H1 (cell line): ENCODE data around the gene POFUT2. TPM values are rescaled to one million over a fixed set of nuclear protein-coding genes. Genes with fewer than 3 reads are reported as not detected.

Source experiments
- CTCF ChIA-PET: fragments of 300-600 bp; sonication (Branson Sonifier 250); formaldehyde crosslinking; loops from one replicate; lab custom pipeline; 2021; ENCODE audit not compliant: partially characterized antibody; lab: Charles Lee
- POLR2A ChIA-PET: fragments of 300-600 bp; sonication (Branson Sonifier 250); formaldehyde crosslinking; loops from one replicate; lab custom pipeline; 2021; ENCODE audit warnings: inconsistent platforms; ENCODE audit not compliant: partially characterized antibody; lab: Charles Lee
- DNase-seq, 2 experiments: peaks; one replicate each; pipeline versions ENCODE4 v3.0.0 to v3.0.0-alpha.2; 2010 to 2022; ENCODE audit warnings: low spot score in 2 of 2, low read depth in 1 of 2, mixed read lengths in 1 of 2
- FAIRE-seq: peaks from 2 replicates; lab custom pipeline; 2011; peaks lifted over from hg19 to GRCh38; lab: Jason Lieb, UNC
- H2AFZ ChIP-seq: 2 replicates; pipeline ENCODE4 v1.8.1; 2012; ENCODE audit warnings: low read length, inconsistent platforms
- H2AK5ac ChIP-seq: 2 replicates; pipeline ENCODE4 v1.6.1; 2013; ENCODE audit warnings: low read depth, low read length
- H2BK120ac ChIP-seq: replicated peaks from 2 replicates; pipeline ENCODE3; 2013; ENCODE audit warnings: low read depth, low read length, inconsistent platforms
- H2BK12ac ChIP-seq: 2 replicates; pipeline ENCODE4 v1.6.1; 2013; ENCODE audit warnings: low read depth, low read length
- H2BK15ac ChIP-seq: 2 replicates; pipeline ENCODE4 v1.6.1; 2013; ENCODE audit warnings: low read length
- H2BK20ac ChIP-seq: 2 replicates; pipeline ENCODE4 v1.6.1; 2013; ENCODE audit warnings: low read length
- H2BK5ac ChIP-seq: 2 replicates; pipeline ENCODE4 v1.6.1; 2013; ENCODE audit warnings: low read depth, low read length
- H3K14ac ChIP-seq: 2 replicates; pipeline ENCODE4 v1.6.1; 2013; ENCODE audit warnings: inconsistent platforms; ENCODE audit not compliant: insufficient read length
- H3K18ac ChIP-seq: 2 replicates; pipeline ENCODE4 v1.6.1; 2013; ENCODE audit warnings: low read length; ENCODE audit errors: extremely low read depth
- H3K23ac ChIP-seq: 2 replicates; pipeline ENCODE4 v1.6.1; 2013; ENCODE audit warnings: inconsistent platforms; ENCODE audit not compliant: insufficient read length
- H3K23me2 ChIP-seq: 2 replicates; pipeline ENCODE4 v1.6.1; 2013; ENCODE audit warnings: low read depth, low read length
- H3K27ac ChIP-seq: 2 replicates; pipeline ENCODE4 v1.6.1; 2011; ENCODE audit warnings: low read depth, low read length, inconsistent platforms
- H3K27me3 ChIP-seq, 4 experiments: replicated peaks in 1 of 4; 1 replicate in 1 of 4; 2 replicates in 3 of 4; pipeline versions ENCODE4 v1.6.1 to v1.8.1; 2011 to 2013; ENCODE audit warnings: low read length in 3 of 4, mild to moderate bottlenecking in 3 of 4, inconsistent platforms in 2 of 4, mixed read lengths in 2 of 4, moderate library complexity in 1 of 4; ENCODE audit not compliant: control insufficient read depth in 3 of 4, insufficient read depth in 3 of 4; ENCODE audit errors: extremely low read depth in 1 of 4
- H3K36me3 ChIP-seq, 4 experiments: 2 replicates each; pipeline versions ENCODE4 v1.6.1 to v1.8.1; 2011 to 2013; ENCODE audit warnings: mild to moderate bottlenecking in 4 of 4, low read length in 3 of 4, moderate library complexity in 2 of 4, control low read depth in 1 of 4, inconsistent platforms in 1 of 4; ENCODE audit not compliant: insufficient read depth in 4 of 4, control insufficient read depth in 2 of 4
- H3K4ac ChIP-seq: replicated peaks from 2 replicates; pipeline ENCODE3; 2013; ENCODE audit warnings: low read length, low read depth, mixed read lengths, inconsistent platforms; ENCODE audit not compliant: insufficient read length
- H3K4me1 ChIP-seq, 4 experiments: replicated peaks in 1 of 4; 1 replicate in 1 of 4; 2 replicates in 3 of 4; pipeline versions ENCODE4 v1.6.1 to v1.8.1; 2011 to 2013; ENCODE audit warnings: low read length in 3 of 4, inconsistent platforms in 2 of 4, mixed read lengths in 1 of 4; ENCODE audit not compliant: insufficient read depth in 4 of 4, control insufficient read depth in 3 of 4
- H3K4me2 ChIP-seq, 2 experiments: 2 replicates each; pipeline versions ENCODE4 v1.6.1 to v1.8.1; 2011 to 2013; ENCODE audit warnings: low read depth in 2 of 2, low read length in 2 of 2, control low read depth in 1 of 2, inconsistent platforms in 1 of 2, mild to moderate bottlenecking in 1 of 2; ENCODE audit not compliant: insufficient read depth in 1 of 2
- H3K4me3 ChIP-seq, 4 experiments: fragments of 200-600, 300-600 bp in 1 of 4; sonication (generic), shearing (Covaris generic), sonication (Bioruptor Twin) in 1 of 4; 2 replicates each; pipeline versions ENCODE4 v1.5.1 to v1.8.1; 2011 to 2016; ENCODE audit warnings: low read length in 4 of 4, low read depth in 3 of 4, control low read depth in 2 of 4, inconsistent platforms in 2 of 4, mild to moderate bottlenecking in 2 of 4, mixed read lengths in 1 of 4, moderate library complexity in 1 of 4; ENCODE audit not compliant: insufficient read depth in 2 of 4; ENCODE audit errors: extremely low read depth in 1 of 4
- H3K56ac ChIP-seq: replicated peaks from 2 replicates; pipeline ENCODE3; 2013; ENCODE audit warnings: low read depth, mild to moderate bottlenecking, mixed read lengths, low read length, inconsistent platforms; ENCODE audit not compliant: insufficient read length
- H3K79me1 ChIP-seq: 2 replicates; pipeline ENCODE4 v1.6.1; 2013; ENCODE audit warnings: low read depth, low read length, control low read depth
- H3K79me2 ChIP-seq, 2 experiments: 2 replicates each; pipeline versions ENCODE4 v1.6.1 to v1.8.1; 2012 to 2013; ENCODE audit warnings: low read length in 2 of 2, mild to moderate bottlenecking in 2 of 2, inconsistent platforms in 1 of 2; ENCODE audit not compliant: insufficient read depth in 2 of 2, control insufficient read depth in 1 of 2
- H3K9ac ChIP-seq, 4 experiments: replicated peaks in 1 of 4; 1 replicate in 1 of 4; 2 replicates in 3 of 4; pipeline versions ENCODE4 v1.6.1 to v1.8.1; 2011 to 2013; ENCODE audit warnings: low read depth in 3 of 4, low read length in 3 of 4, control low read depth in 2 of 4, mild to moderate bottlenecking in 2 of 4, moderate library complexity in 2 of 4, inconsistent platforms in 1 of 4; ENCODE audit errors: extremely low read depth in 1 of 4
- H3K9me3 ChIP-seq, 2 experiments: 2 replicates each; pipeline versions ENCODE4 v1.6.1 to v1.8.1; 2012 to 2013; ENCODE audit warnings: mild to moderate bottlenecking in 2 of 2, moderate library complexity in 2 of 2, control low read depth in 1 of 2, inconsistent platforms in 1 of 2, low read depth in 1 of 2, low read length in 1 of 2, mixed read lengths in 1 of 2; ENCODE audit not compliant: insufficient read depth in 2 of 2
- H4K20me1 ChIP-seq, 2 experiments: replicated peaks in 1 of 2; 2 replicates each; pipeline versions ENCODE3 to v1.8.1; 2011 to 2013; ENCODE audit warnings: inconsistent platforms in 2 of 2, low read length in 2 of 2, mild to moderate bottlenecking in 1 of 2; ENCODE audit not compliant: insufficient read depth in 2 of 2, control insufficient read depth in 1 of 2
- H4K5ac ChIP-seq: 2 replicates; pipeline ENCODE4 v1.6.1; 2013; ENCODE audit warnings: low read length, low read depth, mixed read lengths, inconsistent platforms; ENCODE audit not compliant: insufficient read length
- H4K8ac ChIP-seq: 2 replicates; pipeline ENCODE4 v1.8.0; 2013; ENCODE audit warnings: mild to moderate bottlenecking, moderate library complexity, low read length, inconsistent platforms; ENCODE audit not compliant: insufficient read depth; ENCODE audit errors: extremely low read depth
- H4K91ac ChIP-seq: replicated peaks from 2 replicates; pipeline ENCODE3; 2013; ENCODE audit warnings: low read length, mixed read lengths, inconsistent platforms; ENCODE audit not compliant: insufficient read length
- EP300 ChIP-seq, 2 experiments: IDR thresholded peaks; 1 replicate in 1 of 2; 2 replicates in 1 of 2; pipeline ENCODE4 v1.6.1; 2011 to 2012; ENCODE audit warnings: low read depth in 2 of 2, low read length in 2 of 2, mild to moderate bottlenecking in 2 of 2, borderline replicate concordance in 1 of 2, inconsistent platforms in 1 of 2, moderate library complexity in 1 of 2
- EZH2 ChIP-seq: fragments of 200-600 bp; sonication (generic); IDR thresholded peaks from 2 replicates; pipeline ENCODE4 v1.7.1; 2012; ENCODE audit warnings: low read depth, mild to moderate bottlenecking, moderate library complexity, low read length, inconsistent platforms; ENCODE audit not compliant: severe bottlenecking
- MAFK ChIP-seq: IDR thresholded peaks from 2 replicates; pipeline ENCODE4 v1.6.1; 2012; ENCODE audit warnings: low read depth, mild to moderate bottlenecking, improper control_type of control experiment, low read length
- SRF ChIP-seq: IDR thresholded peaks from 2 replicates; pipeline ENCODE4 v1.6.1; 2011; ENCODE audit warnings: mild to moderate bottlenecking, low read depth, low read length, moderate library complexity
- TAF1 ChIP-seq: IDR thresholded peaks from 2 replicates; pipeline ENCODE4 v1.6.1; 2011; ENCODE audit warnings: mild to moderate bottlenecking, low read depth, low read length
- WGBS, 2 experiments: shearing (Covaris generic) in 1 of 2; methylation state at CpG; one replicate each; pipeline versions ENCODE4 v1.1.6 to v1.1.7; 2013 to 2015; ENCODE audit warnings: low lambda C conversion rate in 2 of 2, mixed read lengths in 2 of 2, inconsistent platforms in 1 of 2, low coverage in 1 of 2, missing lambda C conversion rate in 1 of 2; ENCODE audit not compliant: insufficient replicate concordance in 2 of 2, insufficient coverage in 1 of 2, insufficient read length in 1 of 2; ENCODE audit errors: extremely low coverage in 1 of 2, missing lambda C conversion rate in 1 of 2; 5-methylcytosine and 5-hydroxymethylcytosine counted together
- polyA plus RNA-seq, 7 experiments: library from polyadenylated mRNA; depleted of rRNA in 3 of 7; stranded (reverse) in 5 of 7; unstranded in 2 of 7; fragments of >200 nt in 5 of 7; fragments of 200-250 nt in 2 of 7; gene quantifications; 1 replicate in 5 of 7; 2 replicates in 1 of 7; 4 replicates in 1 of 7; pipeline versions ENCODE4 v1.2.1 to v1.2.3, GENCODE V29; 2011 to 2013; ENCODE audit warnings: missing spikeins in 2 of 7, mixed read lengths in 2 of 7
- total RNA-seq: library from RNA; stranded (reverse); fragmentation: NEBNext Ultra II Directional; extraction: Animal tissue kit (Norgen Biotek cat#: 25700); gene quantifications from 2 replicates; pipeline ENCODE4 v1.2.1, GENCODE V29; 2021

Gene POFUT2
- total and polyA plus RNA-seq, 2 of the 8 experiments (the other 6 are each of a cell fraction or from before 2014, with no cell fraction given), result 13.7 to 32.1 TPM

DNA sequence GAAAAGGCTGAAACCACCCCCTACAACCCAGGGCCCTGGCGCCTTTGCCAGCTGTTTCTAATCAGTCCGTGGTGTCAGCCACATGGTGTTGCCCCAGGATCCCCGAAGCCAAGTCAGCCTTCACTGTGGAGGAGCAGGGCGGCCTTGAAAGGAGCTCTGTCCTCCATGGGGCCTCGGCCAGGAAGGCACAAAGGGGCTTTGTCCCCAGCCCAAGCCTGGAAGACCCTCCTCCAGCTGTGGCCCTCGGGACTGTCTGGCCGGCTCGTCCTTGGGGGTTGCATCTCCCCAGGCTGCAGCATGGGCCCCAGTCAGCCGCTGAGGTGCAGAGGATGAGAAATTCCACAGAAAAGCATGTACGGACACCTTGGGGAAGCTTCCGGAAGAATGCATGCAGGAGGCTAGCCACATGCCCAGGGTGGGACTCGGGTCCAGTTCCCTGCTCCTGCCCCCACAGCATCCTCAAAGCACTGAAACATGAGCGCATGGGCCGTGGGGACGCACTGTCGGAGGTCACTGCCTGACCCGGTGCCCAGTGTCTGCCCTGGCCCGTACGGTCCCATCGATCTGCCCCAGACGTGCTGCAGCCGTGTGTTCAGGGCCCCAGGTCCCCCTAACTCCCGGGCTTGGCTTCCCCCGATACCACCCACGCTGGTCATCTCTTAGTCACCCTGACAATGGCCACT is 38.6 kb upstream of the POFUT2 start:
- no peak overlapping the region for H2BK120ac ChIP-seq
- peak overlapping the region; percentile 64 for H4K91ac ChIP-seq
- no peak for FAIRE-seq
- no peaks in the 10 kb centered on the region for H4K20me1 ChIP-seq
- ChIA-PET POLR2A (interaction anchor here (1.6 to 4.0 kb wide), 2 partner anchors 8 kb away, joined by 4 to 14 read pairs; no protein-coding TSS in a partner anchor), CTCF (interaction anchor here (0.7 to 2.2 kb wide), 5 partner anchors 18 to 296 kb away, joined by 3 to 8 read pairs (median 3); no protein-coding TSS in a partner anchor)
- no peak overlapping the region for H3K56ac ChIP-seq
- H3K9me3 ChIP-seq, result no peaks in the 10 kb centered on the region
- no peak overlapping the region for H3K4me2 ChIP-seq
- H2BK12ac ChIP-seq, result peak overlapping the region; percentile 39; the same call in 1 of the 2 replicates
- H2BK5ac ChIP-seq, result no peak overlapping the region
- no peak overlapping the region for H3K4ac ChIP-seq
- H3K23me2 ChIP-seq, result no peaks in the 10 kb centered on the region
- no peaks in the 10 kb centered on the region for H3K79me1 ChIP-seq
- H4K5ac ChIP-seq, result no peak overlapping the region
- no peak overlapping the region for H2AK5ac ChIP-seq
- no peaks in the 10 kb centered on the region for H3K79me2 ChIP-seq
- DNase-seq, result no peak
- H3K23ac ChIP-seq, result no peak overlapping the region
- no peak overlapping the region for H2BK20ac ChIP-seq
- no peak overlapping the region for H3K14ac ChIP-seq
- H3K36me3 ChIP-seq, result no peaks in the 10 kb centered on the region
- WGBS, 2 experiments, result 86% methylated on average over 21 of the region's 25 CpGs; no CpG with 5 or more reads in 1 of the 2 experiments
- no peak overlapping the region; a peak in 1 of 7 replicates for H3K9ac ChIP-seq
- no peak overlapping the region for H3K27ac ChIP-seq
- no peaks in the 10 kb centered on the region; a peak in 1 of 7 replicates for H3K27me3 ChIP-seq
- no peak overlapping the region for H3K18ac ChIP-seq
- peaks cover 0 to 21% (median 18%) of the 10 kb centered on the region in 4 experiments; a peak in 6 of 7 replicates for H3K4me1 ChIP-seq
- no peak overlapping the region; the same call in 1 of the 2 replicates for H4K8ac ChIP-seq
- no peak overlapping the region for H3K4me3 ChIP-seq
- H2AFZ ChIP-seq, result no peak overlapping the region
- H2BK15ac ChIP-seq, result no peak overlapping the region
- no peak for TF ChIP-seq SRF
- no peak for TF ChIP-seq MAFK
- no peak for TF ChIP-seq EP300 (IDR thresholded peaks at IDR 0.05; ENCODE audit: borderline replicate concordance in 1 of 2, low read depth in 2 of 2, low read length in 2 of 2)
- no peak for TF ChIP-seq EZH2
- TF ChIP-seq TAF1, result no peak
